Caki2 (cell line): ENCODE data around the gene TEF. TPM values are rescaled to one million over a fixed set of nuclear protein-coding genes. Genes with fewer than 3 reads are reported as not detected.
A peak's percentile ranks its signal among the peaks of the same experiment; 100 is the strongest.

ENCODE experiments used
- DNase-seq: peaks from one replicate; pipeline ENCODE4 v3.0.0-alpha.2; 2015; ENCODE audit warnings: low read depth
- in situ Hi-C: cut with HindIII; loops from 2 replicates; pipeline ENCODE4 v1.10.0; 2016; ENCODE audit warnings: low sequenced_read_pairs, low pct_unique_long_range_greater_than_20kb, mixed read lengths
- total RNA-seq: library from RNA; depleted of rRNA; stranded (reverse); fragments of >200 nt; shearing (Covaris generic); gene quantifications from 2 replicates; pipeline ENCODE4 v1.2.3, GENCODE V29; 2014; ENCODE audit warnings: low replicate concordance

Gene TEF
- total RNA-seq, 1 experiment from 2014 or later, result 13.5 TPM

DNA sequence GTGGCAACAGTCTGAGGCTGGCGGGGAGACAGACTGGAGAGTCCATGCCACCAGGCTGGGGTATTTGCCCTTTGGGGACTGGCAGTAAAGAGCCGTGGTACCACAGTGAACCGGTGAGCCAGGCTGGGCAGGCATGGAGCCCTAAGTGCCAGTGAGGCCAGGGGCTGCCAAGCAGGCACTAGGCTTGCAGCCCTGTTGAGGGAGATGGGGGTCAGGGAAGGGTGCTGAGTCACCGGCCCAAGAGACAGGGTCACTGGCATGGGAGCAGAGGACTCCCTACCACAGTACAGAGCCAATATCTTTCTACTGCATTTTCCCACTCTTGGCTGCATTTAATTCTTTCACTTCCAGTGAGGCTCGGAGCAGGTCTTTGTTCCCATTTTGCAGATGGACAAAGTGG, 30.7 kb upstream of the TEF start:
- DNase-seq, result no peak
- in situ Hi-C loops, result no loop called here

GRCh38 chr22:41352058-41352457, 29.7 kb upstream of the TEF start:
- DNase-seq, result peak; percentile 59
- in situ Hi-C loops, result no loop called here

GRCh38 chr22:41353862-41354575, 27.7 kb upstream of the TEF start:
- DNase-seq, result no peak
- in situ Hi-C loops, result no loop called here

GRCh38 chr22:41354979-41355378, 26.8 kb upstream of the TEF start:
- DNase-seq, result no peak
- in situ Hi-C loops, result no loop called here

- in situ Hi-C loops, result no loop called here
- DNase-seq, result no peak
Observed at GRCh38 chr22:41355895-41356294, 25.8 kb upstream of the TEF start.

DNA sequence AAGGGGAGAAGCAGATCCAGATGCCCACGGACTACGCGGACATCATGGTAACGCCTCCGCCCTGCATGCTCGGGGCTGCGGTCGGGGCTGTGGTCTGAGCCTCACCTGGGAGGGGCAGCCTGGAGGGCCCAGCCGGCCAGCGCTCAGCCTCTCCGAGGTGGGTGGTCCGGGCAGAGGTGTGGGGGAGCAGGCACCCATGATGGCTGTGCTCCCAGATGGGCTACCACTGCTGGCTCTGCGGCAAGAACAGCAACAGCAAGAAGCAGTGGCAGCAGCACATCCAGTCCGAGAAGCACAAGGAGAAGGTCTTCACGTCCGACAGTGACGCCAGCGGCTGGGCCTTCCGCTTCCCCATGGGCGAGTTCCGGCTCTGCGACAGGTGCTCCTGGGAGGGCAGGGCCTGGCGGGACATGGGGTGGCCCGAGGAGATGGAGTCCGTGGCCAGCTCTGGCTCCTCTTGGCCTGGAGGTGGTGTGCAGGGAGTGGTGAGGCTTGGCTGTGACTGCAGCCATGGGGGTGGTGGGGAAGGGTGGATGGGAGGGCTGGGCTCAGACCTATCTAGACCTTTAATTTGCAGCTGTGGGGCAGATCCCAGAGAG, 25.2 kb upstream of the TEF start:
- no peak for DNase-seq
- in situ Hi-C loops, result no loop called here

DNA sequence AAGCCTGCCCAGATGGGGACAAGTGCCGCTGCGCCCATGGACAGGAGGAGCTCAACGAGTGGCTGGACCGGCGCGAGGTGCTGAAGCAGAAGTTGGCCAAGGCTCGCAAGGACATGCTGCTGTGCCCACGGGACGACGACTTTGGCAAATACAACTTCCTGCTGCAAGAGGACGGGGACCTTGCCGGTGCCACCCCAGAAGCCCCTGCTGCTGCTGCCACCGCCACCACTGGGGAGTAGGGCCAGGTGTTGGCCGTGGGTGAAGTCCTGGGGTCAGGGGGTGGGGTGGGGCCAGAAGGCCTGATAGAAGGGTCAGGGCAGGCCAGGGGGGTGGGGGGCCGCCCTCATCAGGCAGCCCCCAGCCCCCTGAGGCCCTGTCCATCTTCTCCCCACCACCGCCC, 24.6 kb upstream of the TEF start:
- no peak for DNase-seq

GRCh38 chr22:41358927-41359326, 22.8 kb upstream of the TEF start:
- in situ Hi-C loops, result no loop called here

More for the DNA sequence above, 24.6 kb upstream of the TEF start:
- in situ Hi-C loops, result no loop called here

DNA sequence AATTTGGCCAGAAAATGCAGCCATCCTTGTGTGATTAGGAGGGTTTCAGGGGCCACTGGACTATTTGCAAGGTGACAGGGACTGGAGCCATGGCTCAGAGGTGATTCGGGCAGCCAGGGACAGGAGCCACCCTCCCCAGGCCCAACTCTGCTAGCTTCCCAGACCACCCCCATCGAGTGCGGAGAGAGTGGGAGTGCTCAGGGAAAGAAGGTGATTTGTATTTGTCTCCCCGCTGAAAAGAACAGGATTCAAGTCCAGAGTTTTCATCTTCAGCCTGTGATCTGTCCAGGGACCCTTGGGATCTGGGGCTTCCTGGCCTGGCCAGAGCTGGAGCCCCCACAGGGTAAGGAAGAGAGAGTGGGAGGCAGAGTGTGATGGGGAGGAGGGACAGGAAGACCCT, 22.4 kb upstream of the TEF start:
- no peak for DNase-seq
- in situ Hi-C loops, result no loop called here

More at GRCh38 chr22:41358927-41359326, 22.8 kb upstream of the TEF start:
- no peak for DNase-seq

- DNase-seq, result no peak
- in situ Hi-C loops, result no loop called here
Observed at GRCh38 chr22:41360126-41360525, 21.6 kb upstream of the TEF start.

- in situ Hi-C loops, result no loop called here
- DNase-seq, result no peak
Observed at GRCh38 chr22:41361716-41362310, 19.9 kb upstream of the TEF start.

DNA sequence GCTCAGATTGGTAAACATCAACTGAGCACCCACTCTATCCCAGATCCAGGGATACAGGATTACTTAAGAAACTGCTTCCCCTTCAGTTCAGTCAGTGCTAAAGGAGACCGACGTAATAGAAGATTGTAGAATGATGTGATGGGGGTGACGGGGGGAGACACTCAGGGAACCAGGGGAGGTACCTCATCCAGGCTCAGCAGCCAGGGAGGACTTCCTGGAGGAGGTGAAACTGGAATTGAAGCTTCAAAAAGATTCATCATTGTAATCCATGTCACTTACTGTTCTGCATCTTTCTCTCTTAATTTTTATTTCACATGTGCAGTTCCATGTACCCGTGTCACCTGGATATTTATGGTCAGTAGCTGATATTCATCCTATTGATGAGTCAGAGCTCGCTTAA, 19.1 kb upstream of the TEF start:
- in situ Hi-C loops, result no loop called here
- DNase-seq, result no peak

DNA sequence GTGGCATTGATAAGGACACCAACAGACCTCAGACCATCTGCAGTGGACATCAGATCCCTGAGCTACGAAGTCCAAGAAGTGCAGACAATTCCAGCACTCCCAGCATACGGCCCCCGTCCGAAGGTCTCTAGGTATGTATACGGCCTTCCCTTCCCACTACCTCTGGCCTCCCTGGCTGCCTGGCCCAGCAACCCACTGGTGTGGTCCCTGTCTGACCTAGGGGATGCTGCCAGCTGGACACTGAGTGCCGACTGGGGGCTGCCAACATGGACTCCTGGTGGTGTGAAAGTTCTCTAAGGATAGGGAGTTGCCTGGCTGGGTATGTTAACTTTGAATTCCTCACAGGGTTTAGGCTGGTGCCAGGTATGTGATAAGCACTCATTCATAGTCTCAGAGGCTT, 17.5 kb upstream of the TEF start:
- no peak for DNase-seq
- in situ Hi-C loops, result no loop called here

DNA sequence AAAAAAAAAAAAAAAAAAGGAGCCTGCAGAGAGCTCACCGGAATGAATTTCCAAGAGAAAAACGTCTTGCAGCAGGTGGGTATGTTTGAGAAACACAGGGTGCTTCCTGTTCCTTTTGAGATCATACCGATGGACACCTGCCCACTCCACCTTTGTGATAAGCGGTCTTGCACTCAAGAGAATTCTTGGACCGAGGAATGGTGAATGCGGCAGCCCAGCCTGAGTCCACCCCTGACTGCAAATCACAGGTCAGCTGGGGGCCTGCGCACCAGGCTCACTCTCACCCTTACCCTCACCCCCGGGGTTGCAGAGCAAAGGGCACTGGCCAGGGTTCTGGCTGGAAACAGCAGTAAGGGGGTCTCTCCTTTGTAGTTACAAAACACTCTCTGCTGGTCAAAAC, 16.8 kb upstream of the TEF start:
- DNase-seq, result no peak
- in situ Hi-C loops, result no loop called here

DNA sequence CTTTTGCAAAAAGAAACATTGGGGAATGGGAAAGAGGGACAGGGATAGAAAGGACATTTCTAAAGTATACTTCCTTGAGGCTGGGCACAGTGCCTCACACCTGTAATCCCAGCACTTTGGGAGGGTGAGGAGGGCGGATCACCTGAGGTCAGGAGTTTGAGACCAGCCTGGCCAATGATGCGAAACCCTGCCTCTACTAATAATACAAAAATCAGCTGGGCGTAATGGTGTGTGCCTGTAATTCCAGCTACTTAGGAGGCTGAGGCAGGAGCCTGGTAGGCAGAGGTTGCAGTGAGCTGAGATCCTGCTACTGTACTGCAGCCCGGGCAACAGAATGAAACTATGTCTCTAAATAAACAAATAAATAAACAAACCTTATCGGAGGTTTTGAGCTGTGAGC, 16.3 kb upstream of the TEF start:
- in situ Hi-C loops, result no loop called here
- no peak for DNase-seq

DNA sequence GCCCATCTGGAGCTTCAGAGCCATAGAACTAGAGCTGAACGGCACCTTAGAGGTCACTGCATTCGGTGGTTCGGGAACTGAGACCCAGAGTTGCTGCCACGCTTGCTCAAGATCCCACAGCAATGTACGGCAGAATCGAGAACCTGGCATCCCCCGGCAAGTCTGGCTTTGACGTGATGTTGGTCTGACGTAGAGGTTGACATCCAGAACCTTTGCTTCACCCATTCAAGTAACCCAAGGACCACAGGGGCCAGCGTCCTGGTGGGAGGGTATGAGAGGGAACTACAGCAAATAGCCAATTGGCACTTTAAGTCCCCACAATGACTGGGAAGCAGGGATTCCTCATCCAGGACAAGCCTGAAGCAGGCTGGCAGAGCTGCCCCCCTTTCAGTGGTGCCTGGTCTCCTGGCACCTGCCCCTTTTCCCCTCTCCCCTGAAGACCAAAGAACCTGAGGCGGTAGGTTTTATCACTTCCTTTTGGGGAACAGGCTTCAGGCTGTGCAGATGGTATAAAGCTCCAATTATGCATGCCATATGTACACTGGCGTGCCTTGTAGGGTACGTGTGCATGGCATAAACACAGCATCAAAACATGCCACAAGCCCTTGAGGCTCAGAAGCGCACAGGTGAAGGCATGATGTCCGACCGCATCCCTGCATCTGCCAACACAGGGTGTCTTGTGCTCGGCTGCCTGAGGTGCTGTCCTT, 15.3 kb upstream of the TEF start:
- in situ Hi-C loops, result no loop called here
- DNase-seq, result no peak

DNA sequence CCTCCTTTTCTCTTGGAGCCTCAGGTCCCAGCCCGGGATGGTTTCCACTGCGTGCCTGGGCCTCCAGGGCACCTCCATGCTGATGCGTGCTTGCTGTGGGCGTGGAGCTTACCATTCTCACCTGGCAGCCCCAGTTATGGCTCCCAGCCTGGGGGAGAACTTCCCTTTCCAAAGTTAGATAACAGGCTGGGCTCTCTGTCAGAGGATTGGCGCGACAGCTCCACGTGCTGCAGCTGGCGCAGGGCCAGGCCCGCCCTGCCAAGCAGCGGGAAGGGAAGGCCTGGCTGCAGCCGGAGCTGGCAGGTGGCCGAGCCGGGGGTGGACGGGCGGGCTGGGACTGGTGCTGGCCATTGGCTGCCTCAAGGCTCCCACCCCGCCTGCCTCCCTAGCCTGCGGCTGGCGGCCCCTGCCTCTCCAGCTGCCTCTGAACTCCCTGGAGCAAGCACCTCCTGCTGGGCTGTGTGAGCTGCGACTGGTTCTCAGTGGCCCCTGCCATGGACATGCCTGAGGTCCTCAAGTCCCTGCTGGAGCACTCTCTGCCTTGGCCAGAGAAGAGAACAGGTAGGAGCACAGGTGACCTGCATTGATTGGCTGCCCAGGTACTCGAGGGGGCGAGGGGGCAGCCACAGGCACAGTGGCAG, 14.6 kb upstream of the TEF start:
- in situ Hi-C loops, result no loop called here
- peak; percentile 95 for DNase-seq

DNA sequence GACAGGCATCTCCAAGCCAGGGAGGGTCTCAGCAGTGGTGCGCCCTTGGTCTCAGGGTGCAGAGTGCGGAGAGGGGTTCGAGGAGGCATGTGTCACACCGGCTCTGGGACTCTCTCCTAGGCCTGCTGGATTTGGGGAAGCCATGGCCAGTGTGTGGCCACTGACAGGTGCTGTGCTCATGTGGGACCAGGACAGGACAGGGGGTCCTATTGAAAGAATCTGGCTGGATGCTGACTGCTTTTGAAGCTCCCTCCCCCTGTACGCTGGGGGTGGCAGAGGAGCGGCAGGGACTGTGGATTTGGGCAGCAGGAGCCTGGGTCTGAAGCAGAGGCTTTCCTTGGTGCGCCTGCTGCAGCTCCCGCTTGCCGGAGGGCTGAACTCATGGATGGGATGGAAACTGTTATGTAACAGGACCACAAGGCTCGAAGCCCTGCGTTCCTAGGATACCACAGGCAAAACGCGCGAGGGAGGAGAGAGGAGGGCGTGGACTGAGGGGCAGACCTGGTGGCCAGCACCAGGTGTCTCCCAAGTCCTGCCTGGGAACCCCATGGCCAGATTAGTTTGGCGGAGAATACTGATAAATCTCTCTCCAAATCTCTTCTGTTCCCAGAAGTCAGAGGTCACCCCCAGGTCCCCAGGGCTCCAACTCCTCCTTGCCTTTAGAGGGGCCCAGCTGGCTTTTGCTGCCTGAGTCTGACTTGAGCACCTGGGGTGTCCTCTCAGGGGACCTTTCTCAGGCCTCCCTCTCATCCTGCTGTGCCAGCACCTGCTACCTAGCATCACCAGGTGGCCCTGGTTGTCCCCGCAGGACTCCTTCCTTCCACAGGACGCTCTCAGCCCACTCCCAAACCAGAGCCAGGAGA, 13.8 kb upstream of the TEF start:
- no peak for DNase-seq
- in situ Hi-C loops, result no loop called here
